Lung (tissue), 12 donors: ENCODE measurements around the gene TMCO4. TPM values are rescaled to one million over a fixed set of nuclear protein-coding genes. Genes with fewer than 3 reads are reported as not detected.

Experiments
- ATAC-seq: fragments of 200-7000 bp; cut with Tn5 transposase; one replicate; pipeline ENCODE4 v1.9.1; 2020; ENCODE audit warnings: moderate number of reproducible peaks; ENCODE audit not compliant: insufficient read depth, low FRiP score
- DNase-seq, 3 donors: peaks; one replicate each; pipeline ENCODE4 v3.0.0-alpha.2; 2013 to 2017
- H3K27ac ChIP-seq, 2 donors: one replicate each; pipeline ENCODE4 v1.5.1; 2013; ENCODE audit warnings: mild to moderate bottlenecking in 2 of 2, moderate library complexity in 2 of 2, control low read depth in 1 of 2, inconsistent platforms in 1 of 2, low read depth in 1 of 2, low read length in 1 of 2
- H3K27me3 ChIP-seq, 3 donors: one replicate each; pipeline ENCODE4 v1.5.1; 2013; ENCODE audit warnings: low read length in 2 of 3; ENCODE audit not compliant: control insufficient read depth in 3 of 3, insufficient read depth in 3 of 3
- H3K36me3 ChIP-seq, 4 donors: one replicate each; pipeline ENCODE4 v1.5.1; 2013; ENCODE audit warnings: low read length in 4 of 4, mild to moderate bottlenecking in 1 of 4, moderate library complexity in 1 of 4; ENCODE audit not compliant: control insufficient read depth in 4 of 4, insufficient read depth in 4 of 4
- H3K4me1 ChIP-seq, 5 donors: one replicate each; pipeline ENCODE4 v1.5.1; 2013; ENCODE audit warnings: low read length in 5 of 5, mild to moderate bottlenecking in 2 of 5, moderate library complexity in 1 of 5; ENCODE audit not compliant: control insufficient read depth in 5 of 5, insufficient read depth in 5 of 5
- H3K4me3 ChIP-seq: one replicate; pipeline ENCODE4 v1.5.1; 2013; ENCODE audit warnings: mild to moderate bottlenecking, control low read depth, moderate library complexity
- H3K9ac ChIP-seq, 2 donors: one replicate each; pipeline ENCODE4 v1.5.1; 2013; ENCODE audit warnings: low read length in 2 of 2, control low read depth in 1 of 2; ENCODE audit not compliant: insufficient read depth in 1 of 2
- H3K9me3 ChIP-seq, 4 donors: one replicate each; pipeline ENCODE4 v1.5.1; 2013; ENCODE audit warnings: low read length in 3 of 4, mild to moderate bottlenecking in 1 of 4, moderate library complexity in 1 of 4; ENCODE audit not compliant: control insufficient read depth in 4 of 4, insufficient read depth in 3 of 4
- WGBS, 2 donors: extraction: QIAGEN DNeasy Blood & Tissue Kit; methylation state at CpG; one replicate each; pipeline ENCODE4 v1.1.7; 2013; 5-methylcytosine and 5-hydroxymethylcytosine counted together
- polyA plus RNA-seq, 2 donors: library from polyadenylated mRNA; stranded (reverse); fragments of 200-250 nt; gene quantifications; one replicate each; pipeline ENCODE4 v1.2.1, GENCODE V29; 2013
- total RNA-seq, 2 donors: library from RNA; depleted of rRNA in 1 of 2; stranded (reverse); fragments of >200 nt in 1 of 2; gene quantifications; one replicate each; pipeline ENCODE4 v1.2.1, GENCODE V29; 2014 to 2021
- TF ChIP-seq, protein P1 (sequence below): IDR thresholded peaks from 2 replicates; pipeline ENCODE4 v1.5.1; 2012; ENCODE audit warnings: mild to moderate bottlenecking; ENCODE audit errors: control extremely low read depth, extremely low read depth
- donor health status: control.
- donor health status: control.
- donor health status: Bipolar disorder and iron deficiency.
- donor health status: healthy.
- donor health status: DM: yes; HTN: yes; CAD: no.

Gene TMCO4
- total and polyA plus RNA-seq, 4 donors, result 14.3 to 27.8 (median 19.5) TPM

DNA sequence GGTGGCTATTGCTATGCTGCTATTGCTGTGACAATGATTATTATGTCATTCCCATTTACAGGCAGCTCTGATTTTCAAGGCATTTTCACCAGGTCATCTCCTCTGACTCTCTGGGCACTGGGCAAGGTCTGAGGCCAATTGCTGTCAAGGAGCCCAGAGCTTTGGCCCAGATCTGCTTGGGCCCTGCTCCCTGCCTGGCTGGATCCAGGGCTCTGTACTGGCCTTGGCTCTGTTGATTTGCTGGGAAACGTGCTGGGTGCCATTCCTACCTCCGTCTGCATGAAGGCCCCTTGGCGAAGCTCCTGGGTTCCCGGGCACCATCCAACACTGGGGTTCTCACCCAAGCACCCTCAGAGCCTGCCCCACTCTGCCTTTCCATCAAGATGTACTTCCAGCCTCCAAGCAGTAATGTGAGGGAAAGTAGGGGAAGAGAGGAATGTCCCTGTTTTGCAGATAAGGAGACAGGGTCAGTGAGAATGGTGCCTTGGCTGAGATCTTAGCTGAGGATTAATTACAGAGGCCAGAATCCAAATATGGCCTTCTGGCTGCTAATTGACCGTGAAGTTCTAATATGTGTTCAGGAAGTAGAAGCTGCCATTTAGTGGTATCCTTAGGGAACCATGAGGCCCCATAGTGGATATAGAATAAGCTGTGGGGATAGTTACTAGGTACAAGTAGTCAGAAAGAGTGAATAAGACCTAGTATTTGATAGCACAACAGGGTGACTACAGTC, 71.1 kb downstream of the TMCO4 start:
- Histone ChIP-seq H3K4me3 (no peak overlapping the region), H3K9ac (no peak overlapping the region), H3K27me3 (no peaks in the 10 kb centered on the region), H3K27ac (no peak overlapping the region), H3K4me1 (no peaks in the 10 kb centered on the region), H3K36me3 (peaks cover 0 to 22% (median 2%) of the 10 kb centered on the region in 4 donors), H3K9me3 (peaks cover 0 to 7% (median 3%) of the 10 kb centered on the region in 4 donors)
- DNase-seq (no peak), ATAC-seq (no peak)
- TF ChIP-seq, protein P1, sequence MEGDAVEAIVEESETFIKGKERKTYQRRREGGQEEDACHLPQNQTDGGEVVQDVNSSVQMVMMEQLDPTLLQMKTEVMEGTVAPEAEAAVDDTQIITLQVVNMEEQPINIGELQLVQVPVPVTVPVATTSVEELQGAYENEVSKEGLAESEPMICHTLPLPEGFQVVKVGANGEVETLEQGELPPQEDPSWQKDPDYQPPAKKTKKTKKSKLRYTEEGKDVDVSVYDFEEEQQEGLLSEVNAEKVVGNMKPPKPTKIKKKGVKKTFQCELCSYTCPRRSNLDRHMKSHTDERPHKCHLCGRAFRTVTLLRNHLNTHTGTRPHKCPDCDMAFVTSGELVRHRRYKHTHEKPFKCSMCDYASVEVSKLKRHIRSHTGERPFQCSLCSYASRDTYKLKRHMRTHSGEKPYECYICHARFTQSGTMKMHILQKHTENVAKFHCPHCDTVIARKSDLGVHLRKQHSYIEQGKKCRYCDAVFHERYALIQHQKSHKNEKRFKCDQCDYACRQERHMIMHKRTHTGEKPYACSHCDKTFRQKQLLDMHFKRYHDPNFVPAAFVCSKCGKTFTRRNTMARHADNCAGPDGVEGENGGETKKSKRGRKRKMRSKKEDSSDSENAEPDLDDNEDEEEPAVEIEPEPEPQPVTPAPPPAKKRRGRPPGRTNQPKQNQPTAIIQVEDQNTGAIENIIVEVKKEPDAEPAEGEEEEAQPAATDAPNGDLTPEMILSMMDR, result no peak
- WGBS, 2 donors, result 93% methylated on average over 5 of the region's 5 CpGs

DNA sequence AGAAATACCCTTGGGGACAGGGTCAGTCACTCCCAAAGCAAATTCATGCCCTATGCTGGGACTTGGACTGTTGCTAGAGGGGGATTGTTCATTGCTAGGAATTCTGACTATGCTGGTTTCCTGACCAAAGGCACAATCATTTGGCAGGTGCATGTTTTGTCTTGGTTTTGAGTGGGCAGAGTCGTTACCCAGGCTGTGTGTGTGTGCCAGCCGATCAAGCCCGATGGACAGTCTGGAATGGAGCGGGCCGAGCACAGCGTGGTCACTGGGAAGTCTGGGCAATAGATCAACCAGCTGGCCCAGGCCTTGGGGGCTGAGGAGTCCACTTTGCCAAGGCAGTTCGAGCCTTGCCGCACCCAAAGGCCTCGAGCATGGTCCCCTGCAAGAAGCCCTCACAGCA, 74.1 kb downstream of the TMCO4 start:
- WGBS, 2 donors, result 95% methylated on average over 9 of the region's 9 CpGs

DNA sequence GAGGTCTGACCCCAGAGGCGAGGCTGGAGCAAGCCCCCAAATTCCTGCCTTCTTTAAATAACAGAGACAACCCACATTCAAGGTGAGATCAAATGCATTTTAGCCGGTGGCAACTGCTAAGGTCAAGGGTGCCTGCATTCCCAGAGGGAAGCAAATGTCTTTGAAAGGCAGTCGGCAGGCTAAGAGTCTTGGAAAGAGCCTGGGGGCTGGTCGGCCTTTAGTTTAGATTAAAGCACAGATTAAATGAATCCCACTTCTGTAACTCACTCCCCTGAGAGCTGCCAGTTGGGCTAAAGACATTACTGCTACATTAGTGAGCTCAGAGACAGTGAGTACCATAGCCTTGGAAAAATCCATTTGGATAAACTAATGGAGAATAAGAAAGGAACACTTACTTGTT, 75.8 kb downstream of the TMCO4 start:
- Histone ChIP-seq H3K9me3 (no peaks in the 10 kb centered on the region), H3K36me3 (peaks cover 0 to 21% (median 0%) of the 10 kb centered on the region in 4 donors), H3K4me1 (no peaks in the 10 kb centered on the region), H3K4me3 (no peak overlapping the region), H3K27me3 (no peaks in the 10 kb centered on the region), H3K9ac (no peak overlapping the region), H3K27ac (no peak overlapping the region)
- WGBS, 2 donors, result 69 to 82% methylated on average over 4 of the region's 4 CpGs
- TF ChIP-seq, protein P1, result no peak
- ATAC-seq (no peak), DNase-seq (no peak)

More for the DNA sequence above, 74.1 kb downstream of the TMCO4 start:
- ATAC-seq (no peak), DNase-seq (no peak)
- H3K9ac ChIP-seq, result no peak overlapping the region
- H3K9me3 ChIP-seq, result peaks cover 0 to 7% (median 2%) of the 10 kb centered on the region in 4 donors
- H3K4me1 ChIP-seq, result no peaks in the 10 kb centered on the region
- H3K27ac ChIP-seq, result no peak overlapping the region
- no peaks in the 10 kb centered on the region for H3K27me3 ChIP-seq
- TF ChIP-seq, protein P1, result no peak
- H3K4me3 ChIP-seq, result no peak overlapping the region
- H3K36me3 ChIP-seq, result peaks cover 0 to 21% (median 1%) of the 10 kb centered on the region in 4 donors

DNA sequence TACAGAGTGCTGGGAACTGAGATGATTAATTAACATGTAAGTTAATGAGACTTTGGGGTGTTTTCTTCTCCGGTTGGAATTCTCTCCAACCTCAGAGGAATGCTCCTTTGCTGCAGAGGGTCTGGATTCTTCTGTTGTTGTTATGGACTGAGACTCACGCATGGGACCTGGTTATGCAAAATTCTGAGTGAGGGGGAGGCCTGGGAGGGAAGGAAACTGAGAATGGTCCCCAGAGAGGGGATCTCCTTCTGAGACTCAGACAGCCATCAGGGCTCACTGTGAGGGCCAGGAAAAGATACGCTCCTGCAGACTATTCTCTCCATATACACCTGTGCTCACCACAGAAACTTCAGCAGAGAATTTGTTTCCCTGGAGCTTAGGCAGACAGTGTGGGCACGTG, 78.7 kb downstream of the TMCO4 start:
- no peak for ATAC-seq
- H3K36me3 ChIP-seq, result peaks cover 0 to 11% (median 0%) of the 10 kb centered on the region in 4 donors
- 84 to 89% methylated on average over 4 of the region's 4 CpGs for WGBS, 2 donors
- H3K4me1 ChIP-seq, result no peaks in the 10 kb centered on the region
- no peak for DNase-seq
- H3K9ac ChIP-seq, result no peak overlapping the region
- no peaks in the 10 kb centered on the region for H3K9me3 ChIP-seq
- H3K27ac ChIP-seq, result no peak overlapping the region
- H3K4me3 ChIP-seq, result no peak overlapping the region
- TF ChIP-seq, protein P1, result no peak
- H3K27me3 ChIP-seq, result no peaks in the 10 kb centered on the region
